Endothelial cell of umbilical vein (primary cell): ENCODE results near the gene TYW5. TPM values are rescaled to one million over a fixed set of nuclear protein-coding genes. Genes with fewer than 3 reads are reported as not detected.

Source experiments
- BruUV-seq: library from RNA; stranded (reverse); fragments of 400-500 nt; replicated peaks from 2 replicates; lab custom pipeline; 2021; lab: Mats Ljungman, UMichigan
- CTCF ChIA-PET: fragments of 300-600, 350-600 bp; sonication (Branson Sonifier 250); formaldehyde crosslinking; loops from one replicate; lab custom pipeline; 2021; ENCODE audit warnings: antibody characterized with exemption, inconsistent platforms; lab: Charles Lee
- POLR2A ChIA-PET: fragments of 300-600, 350-600 bp; sonication (Branson Sonifier 250); formaldehyde crosslinking; loops from one replicate; lab custom pipeline; 2021; ENCODE audit warnings: antibody characterized with exemption, inconsistent platforms; lab: Charles Lee
- DNase-seq: peaks from one replicate; pipeline ENCODE4 v3.0.0-alpha.2; 2011; ENCODE audit warnings: low read depth, low spot score
- FAIRE-seq: peaks from 2 replicates; lab custom pipeline; 2011; peaks lifted over from hg19 to GRCh38; lab: Jason Lieb, UNC
- H2AFZ ChIP-seq: 2 replicates; pipeline ENCODE4 v1.6.0; 2012; ENCODE audit warnings: low read depth, low read length, control low read depth, inconsistent platforms
- H3K27ac ChIP-seq: 2 replicates; pipeline ENCODE4 v1.5.1; 2011; ENCODE audit warnings: low read depth, mild to moderate bottlenecking, control low read depth, low read length, moderate library complexity; ENCODE audit not compliant: insufficient read depth
- H3K27me3 ChIP-seq, 2 experiments: 2 replicates each; pipeline versions ENCODE4 v1.6.0 to v1.6.1; 2011; ENCODE audit warnings: low read length in 2 of 2, mixed read lengths in 1 of 2; ENCODE audit not compliant: control insufficient read depth in 2 of 2, insufficient read depth in 2 of 2
- H3K36me3 ChIP-seq, 2 experiments: 2 replicates in 1 of 2; 3 replicates in 1 of 2; pipeline ENCODE4 v1.5.1; 2011; ENCODE audit warnings: low read length in 2 of 2, mild to moderate bottlenecking in 1 of 2, moderate library complexity in 1 of 2; ENCODE audit not compliant: control insufficient read depth in 2 of 2, insufficient read depth in 2 of 2; ENCODE audit errors: extremely low read depth in 1 of 2
- H3K4me1 ChIP-seq: 3 replicates; pipeline ENCODE4 v1.5.1; 2011; ENCODE audit warnings: mild to moderate bottlenecking, low read length; ENCODE audit not compliant: control insufficient read depth, insufficient read depth; ENCODE audit errors: extremely low read depth
- H3K4me2 ChIP-seq: 2 replicates; pipeline ENCODE4 v1.6.1; 2011; ENCODE audit warnings: low read length, control low read depth, mixed read lengths; ENCODE audit not compliant: insufficient read depth
- H3K4me3 ChIP-seq, 3 experiments: fragments of 200-600 bp in 1 of 3; sonication (generic), shearing (Covaris generic) in 1 of 3; replicated peaks in 1 of 3; 2 replicates each; pipeline ENCODE4 v1.5.1; 2011 to 2016; ENCODE audit warnings: control low read depth in 3 of 3, low read length in 3 of 3, mild to moderate bottlenecking in 2 of 3, inconsistent platforms in 1 of 3, low read depth in 1 of 3, moderate library complexity in 1 of 3; ENCODE audit not compliant: insufficient read depth in 1 of 3
- H3K79me2 ChIP-seq: 2 replicates; pipeline ENCODE4 v1.6.0; 2012; ENCODE audit warnings: low read length, inconsistent platforms; ENCODE audit not compliant: control insufficient read depth, insufficient read depth
- H3K9ac ChIP-seq: replicated peaks from 2 replicates; pipeline ENCODE3; 2011; ENCODE audit warnings: low read length, control low read depth; ENCODE audit not compliant: insufficient read depth; ENCODE audit errors: extremely low read depth
- H3K9me1 ChIP-seq: replicated peaks from 3 replicates; pipeline ENCODE4 v1.6.0; 2011; ENCODE audit warnings: mild to moderate bottlenecking, low read length; ENCODE audit not compliant: control insufficient read depth, insufficient read depth; ENCODE audit errors: extremely low read depth
- H3K9me3 ChIP-seq: replicated peaks from 2 replicates; pipeline ENCODE4 v1.5.1; 2012; ENCODE audit warnings: low read length, inconsistent platforms; ENCODE audit not compliant: control insufficient read depth, insufficient read depth
- H4K20me1 ChIP-seq: replicated peaks from 2 replicates; pipeline ENCODE3; 2011; ENCODE audit warnings: mild to moderate bottlenecking, low read length; ENCODE audit not compliant: control insufficient read depth, insufficient read depth; ENCODE audit errors: extremely low read depth
- CTCF ChIP-seq, 2 donors: IDR thresholded peaks; 1 replicate in 1 of 2; 2 replicates in 1 of 2; pipeline ENCODE4 v1.5.1; 2011; ENCODE audit warnings: low read length in 2 of 2, mild to moderate bottlenecking in 2 of 2, moderate library complexity in 2 of 2, control low read depth in 1 of 2, inconsistent platforms in 1 of 2, low read depth in 1 of 2; ENCODE audit not compliant: insufficient read depth in 1 of 2; ENCODE audit errors: extremely low read depth in 1 of 2
- EZH2 ChIP-seq: IDR thresholded peaks from 2 replicates; pipeline ENCODE4 v1.6.1; 2012; ENCODE audit warnings: borderline replicate concordance, low read depth, mild to moderate bottlenecking, moderate library complexity, low read length, inconsistent platforms; ENCODE audit not compliant: severe bottlenecking
- FOS ChIP-seq: IDR thresholded peaks from 2 replicates; pipeline ENCODE4 v1.6.1; 2011; ENCODE audit warnings: mild to moderate bottlenecking, low read length, moderate library complexity, borderline replicate concordance; ENCODE audit not compliant: insufficient read depth
- GATA2 ChIP-seq: IDR thresholded peaks from 2 replicates; pipeline ENCODE4 v1.7.0; 2011; ENCODE audit warnings: low read depth, mild to moderate bottlenecking, moderate library complexity, mixed read lengths, low read length; ENCODE audit not compliant: insufficient read length, insufficient read depth
- JUN ChIP-seq: IDR thresholded peaks from 2 replicates; pipeline ENCODE4 v1.6.1; 2011; ENCODE audit warnings: borderline replicate concordance, low read depth; ENCODE audit not compliant: insufficient read length, insufficient read depth
- MAX ChIP-seq: IDR thresholded peaks from 2 replicates; pipeline ENCODE4 v1.6.1; 2011; ENCODE audit not compliant: insufficient read depth, insufficient read length
- MYC ChIP-seq: IDR thresholded peaks from one replicate; pipeline ENCODE4 v1.6.1; 2011; ENCODE audit warnings: mild to moderate bottlenecking, low read depth, low read length
- POLR2A ChIP-seq: IDR thresholded peaks from 2 replicates; pipeline ENCODE4 v1.6.1; 2012; ENCODE audit warnings: low read depth, mild to moderate bottlenecking, control low read depth, low read length
- POLR2AphosphoS5 ChIP-seq: IDR thresholded peaks from 2 replicates; pipeline ENCODE4 v1.6.1; 2012; ENCODE audit warnings: low read depth, mild to moderate bottlenecking, control low read depth, low read length, moderate library complexity; ENCODE audit not compliant: insufficient read depth
- dilution Hi-C: fragments of 300-500 bp; cut with MboI; formaldehyde crosslinking; loops from one replicate; pipeline ENCODE4 v1.15.0; 2019; ENCODE audit warnings: low sequenced_read_pairs; ENCODE audit not compliant: extremely low pct_ligation_motif_present
- intact Hi-C: fragments of 100-400 bp; cut with micrococcal nuclease; formaldehyde crosslinking; loops from one replicate; pipeline ENCODE4 v1.10.0; 2022
- polyA plus RNA-seq, 4 experiments: library from polyadenylated mRNA; depleted of rRNA in 3 of 4; stranded (reverse) in 3 of 4; unstranded in 1 of 4; fragments of >200 nt; gene quantifications; 2 replicates each; pipeline versions ENCODE4 v1.2.1 to v1.2.3, GENCODE V29; 2011 to 2012; ENCODE audit warnings: missing spikeins in 1 of 4
- total RNA-seq: library from RNA; stranded (reverse); gene quantifications from 2 replicates; pipeline ENCODE4 v1.2.3, GENCODE V29; 2021

The TYW5 gene
- total and polyA plus RNA-seq, 2 donors (not counting 3 experiments of a cell fraction or from before 2014, with no cell fraction given) = 2.6 to 8.9 TPM

DNA sequence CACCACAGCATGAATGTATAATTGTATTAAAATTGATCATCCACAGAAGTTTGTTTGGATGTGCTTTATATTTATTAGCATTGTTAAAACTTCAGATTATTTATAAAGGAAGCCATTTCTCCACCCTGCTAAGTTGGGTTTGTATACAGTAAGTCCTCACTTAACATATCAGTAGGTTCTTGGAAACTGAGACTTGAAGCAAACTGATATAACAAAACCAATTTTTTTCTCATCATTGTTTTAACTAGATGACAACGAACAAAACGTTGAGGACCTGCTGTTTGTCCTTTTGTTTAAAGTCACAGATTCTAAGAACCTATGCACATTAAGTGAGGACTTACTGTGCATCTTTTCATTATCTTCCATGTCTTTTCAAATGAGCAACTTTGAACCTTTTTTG is 27.1 kb downstream of the TYW5 start:
- ChIA-PET CTCF (no interaction called here), POLR2A (no interaction called here)
- no peaks in the 10 kb centered on the region for H3K9me3 ChIP-seq
- no peak overlapping the region for H3K4me3 ChIP-seq
- no peaks in the 10 kb centered on the region for H3K27me3 ChIP-seq
- H3K4me2 ChIP-seq = no peak overlapping the region
- dilution Hi-C loops = no loop called here
- H3K4me1 ChIP-seq = no peaks in the 10 kb centered on the region
- H3K9me1 ChIP-seq = no peaks in the 10 kb centered on the region
- DNase-seq (no peak), FAIRE-seq (peak; percentile 15)
- H2AFZ ChIP-seq = no peak overlapping the region
- H4K20me1 ChIP-seq = peaks cover 2% of the 10 kb centered on the region
- H3K9ac ChIP-seq = no peak overlapping the region
- TF ChIP-seq EZH2 = no peak
- TF ChIP-seq POLR2A = no peak
- TF ChIP-seq CTCF (IDR thresholded peaks at IDR 0.05; ENCODE audit: extremely low read depth in 1 of 2, insufficient read depth in 1 of 2, low read depth in 1 of 2, low read length in 2 of 2) = no peak
- TF ChIP-seq JUN = no peak
- no peak for TF ChIP-seq POLR2AphosphoS5
- no peak for TF ChIP-seq FOS
- no peak for TF ChIP-seq GATA2
- no peak for TF ChIP-seq MYC
- TF ChIP-seq MAX = no peak
- BruUV-seq = no TSS peak
- peaks cover 6 to 15% of the 10 kb centered on the region in 2 experiments for H3K36me3 ChIP-seq
- intact Hi-C loops = no loop called here
- H3K79me2 ChIP-seq = peaks cover 27% of the 10 kb centered on the region
- H3K27ac ChIP-seq = no peak overlapping the region
